ENCODE data around the gene IL17RC.

DNA sequence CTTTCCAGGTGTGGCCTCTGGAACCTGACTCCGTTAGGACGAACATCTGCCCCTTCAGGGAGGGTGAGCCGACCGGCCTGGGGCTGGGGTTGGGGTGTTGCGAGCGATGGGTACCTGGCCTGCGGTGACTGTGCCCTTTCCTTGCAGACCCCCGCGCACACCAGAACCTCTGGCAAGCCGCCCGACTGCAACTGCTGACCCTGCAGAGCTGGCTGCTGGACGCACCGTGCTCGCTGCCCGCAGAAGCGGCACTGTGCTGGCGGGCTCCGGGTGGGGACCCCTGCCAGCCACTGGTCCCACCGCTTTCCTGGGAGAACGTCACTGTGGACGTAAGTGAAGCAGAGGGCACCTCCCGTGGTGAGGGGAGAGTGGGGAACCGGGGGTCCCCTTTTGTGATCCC is 11.3 kb downstream of the IL17RC start:
- TF ChIP-seq, protein P1, sequence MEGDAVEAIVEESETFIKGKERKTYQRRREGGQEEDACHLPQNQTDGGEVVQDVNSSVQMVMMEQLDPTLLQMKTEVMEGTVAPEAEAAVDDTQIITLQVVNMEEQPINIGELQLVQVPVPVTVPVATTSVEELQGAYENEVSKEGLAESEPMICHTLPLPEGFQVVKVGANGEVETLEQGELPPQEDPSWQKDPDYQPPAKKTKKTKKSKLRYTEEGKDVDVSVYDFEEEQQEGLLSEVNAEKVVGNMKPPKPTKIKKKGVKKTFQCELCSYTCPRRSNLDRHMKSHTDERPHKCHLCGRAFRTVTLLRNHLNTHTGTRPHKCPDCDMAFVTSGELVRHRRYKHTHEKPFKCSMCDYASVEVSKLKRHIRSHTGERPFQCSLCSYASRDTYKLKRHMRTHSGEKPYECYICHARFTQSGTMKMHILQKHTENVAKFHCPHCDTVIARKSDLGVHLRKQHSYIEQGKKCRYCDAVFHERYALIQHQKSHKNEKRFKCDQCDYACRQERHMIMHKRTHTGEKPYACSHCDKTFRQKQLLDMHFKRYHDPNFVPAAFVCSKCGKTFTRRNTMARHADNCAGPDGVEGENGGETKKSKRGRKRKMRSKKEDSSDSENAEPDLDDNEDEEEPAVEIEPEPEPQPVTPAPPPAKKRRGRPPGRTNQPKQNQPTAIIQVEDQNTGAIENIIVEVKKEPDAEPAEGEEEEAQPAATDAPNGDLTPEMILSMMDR (conservative IDR thresholded peaks at IDR 0.05) = no peak
- no peak for TF ChIP-seq ZFX (IDR thresholded peaks at IDR 0.05)

Data from C4-2B (cell line).